ENCODE data around the gene NELL1. TPM values are rescaled to one million over a fixed set of nuclear protein-coding genes. Genes with fewer than 3 reads are reported as not detected.

Gene NELL1
- polyA plus RNA-seq, 2 donors: 0.04 to 0.08 TPM

GRCh38 chr11:20912065-20912821, 242.9 kb downstream of the NELL1 start:
- 26 to 41% methylated on average over 2 of the region's 2 CpGs for WGBS, 2 donors
- Histone ChIP-seq H3K36me3 (ENCODE audit: control insufficient read depth in 2 of 2, insufficient read depth in 2 of 2, low read length in 1 of 2) (no peaks in the 10 kb centered on the region), H3K9me3 (ENCODE audit: control insufficient read depth in 2 of 2, insufficient read depth in 1 of 2, low read depth in 1 of 2, low read length in 1 of 2) (no peaks in the 10 kb centered on the region)

GRCh38 chr11:20912922-20913512, 243.6 kb downstream of the NELL1 start:
- H3K27me3 ChIP-seq (ENCODE audit: control insufficient read depth in 1 of 2, insufficient read depth in 2 of 2, low read length in 2 of 2): no peaks in the 10 kb centered on the region
- H3K4me3 ChIP-seq (ENCODE audit: low read depth in 1 of 2, low read length in 2 of 2): no peak overlapping the region
- WGBS, 2 donors: 10 to 15% methylated on average over 4 of the region's 4 CpGs
- H3K27ac ChIP-seq (ENCODE audit: low read depth in 2 of 2, low read length in 1 of 2): no peak overlapping the region
- H3K36me3 ChIP-seq (ENCODE audit: control insufficient read depth in 2 of 2, insufficient read depth in 2 of 2, low read length in 1 of 2): no peaks in the 10 kb centered on the region
- no peaks in the 10 kb centered on the region for H3K4me1 ChIP-seq (ENCODE audit: control insufficient read depth in 2 of 2, insufficient read depth in 2 of 2, low read length in 1 of 2)
- H3K9me3 ChIP-seq (ENCODE audit: control insufficient read depth in 2 of 2, insufficient read depth in 1 of 2, low read depth in 1 of 2, low read length in 1 of 2): no peaks in the 10 kb centered on the region

More at GRCh38 chr11:20912065-20912821, 242.9 kb downstream of the NELL1 start:
- Histone ChIP-seq H3K4me1 (ENCODE audit: control insufficient read depth in 2 of 2, insufficient read depth in 2 of 2, low read length in 1 of 2) (no peaks in the 10 kb centered on the region), H3K4me3 (ENCODE audit: low read depth in 1 of 2, low read length in 2 of 2) (no peak overlapping the region), H3K27me3 (ENCODE audit: control insufficient read depth in 1 of 2, insufficient read depth in 2 of 2, low read length in 2 of 2) (no peaks in the 10 kb centered on the region), H3K27ac (ENCODE audit: low read depth in 2 of 2, low read length in 1 of 2) (no peak overlapping the region)

DNA sequence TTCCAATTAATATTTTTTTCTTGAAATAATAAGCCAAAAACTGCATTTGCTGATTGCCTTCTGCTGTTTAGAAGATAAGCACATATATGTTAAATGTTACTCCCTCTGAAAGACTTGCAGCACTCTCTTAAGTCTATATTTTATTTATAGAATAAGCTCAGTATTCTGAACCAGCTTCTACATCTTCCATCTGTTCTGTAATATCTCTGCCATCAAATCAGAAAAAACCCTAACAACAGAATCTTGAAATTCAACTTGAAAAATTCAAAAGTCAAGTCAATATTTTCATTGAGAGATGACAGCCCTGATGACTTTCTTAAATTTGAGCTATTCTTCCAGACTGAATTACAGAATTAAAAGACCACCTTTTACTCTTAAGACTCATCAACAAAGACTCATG, 247.9 kb downstream of the NELL1 start:
- Histone ChIP-seq H3K36me3 (ENCODE audit: control insufficient read depth in 2 of 2, insufficient read depth in 2 of 2, low read length in 1 of 2) (no peaks in the 10 kb centered on the region), H3K27ac (ENCODE audit: low read depth in 2 of 2, low read length in 1 of 2) (no peak overlapping the region)

DNA sequence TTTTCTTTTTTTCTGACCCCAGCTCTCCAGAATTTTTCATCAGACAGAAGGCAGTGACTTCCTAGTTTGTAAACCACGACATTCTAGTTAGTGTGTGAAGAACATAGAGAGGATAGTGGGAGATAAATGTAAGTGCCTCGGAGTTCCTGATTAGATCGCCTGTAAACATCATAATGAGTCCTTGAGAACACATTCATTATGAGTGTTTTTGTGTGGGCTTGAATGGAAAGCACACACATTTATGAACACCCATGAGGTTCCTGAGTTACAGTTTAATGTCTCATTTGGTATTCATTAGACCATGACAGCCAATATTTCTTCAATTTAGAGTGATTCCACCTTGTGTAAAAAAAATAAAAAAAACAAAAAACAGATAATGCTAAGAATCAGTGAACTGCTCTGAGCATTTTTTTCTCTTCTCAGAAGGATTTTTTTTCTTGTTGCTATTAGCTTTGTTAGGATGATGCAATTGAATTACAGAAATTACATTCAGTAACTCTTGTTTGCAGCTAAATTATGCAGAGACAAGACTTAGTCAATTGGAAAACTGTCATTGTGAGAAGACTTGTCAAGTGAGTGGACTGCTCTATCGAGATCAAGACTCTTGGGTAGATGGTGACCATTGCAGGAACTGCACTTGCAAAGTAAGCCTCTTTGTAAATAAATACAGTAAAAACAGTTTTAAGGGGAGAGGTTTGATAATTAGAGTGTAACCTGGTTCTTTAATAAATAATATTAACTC, 257.6 kb downstream of the NELL1 start:
- Histone ChIP-seq H3K4me1 (ENCODE audit: control insufficient read depth in 2 of 2, insufficient read depth in 2 of 2, low read length in 1 of 2) (no peaks in the 10 kb centered on the region), H3K9me3 (ENCODE audit: control insufficient read depth in 2 of 2, insufficient read depth in 1 of 2, low read depth in 1 of 2, low read length in 1 of 2) (no peaks in the 10 kb centered on the region), H3K4me3 (ENCODE audit: low read depth in 1 of 2, low read length in 2 of 2) (no peak overlapping the region), H3K27ac (ENCODE audit: low read depth in 2 of 2, low read length in 1 of 2) (no peak overlapping the region), H3K27me3 (ENCODE audit: control insufficient read depth in 1 of 2, insufficient read depth in 2 of 2, low read length in 2 of 2) (no peaks in the 10 kb centered on the region), H3K36me3 (ENCODE audit: control insufficient read depth in 2 of 2, insufficient read depth in 2 of 2, low read length in 1 of 2) (no peaks in the 10 kb centered on the region)
- 57 to 59% methylated on average over 4 of the region's 4 CpGs for WGBS, 2 donors

More for the DNA sequence above, 247.9 kb downstream of the NELL1 start:
- H3K9me3 ChIP-seq (ENCODE audit: control insufficient read depth in 2 of 2, insufficient read depth in 1 of 2, low read depth in 1 of 2, low read length in 1 of 2): no peaks in the 10 kb centered on the region
- no peaks in the 10 kb centered on the region for H3K27me3 ChIP-seq (ENCODE audit: control insufficient read depth in 1 of 2, insufficient read depth in 2 of 2, low read length in 2 of 2)
- H3K4me1 ChIP-seq (ENCODE audit: control insufficient read depth in 2 of 2, insufficient read depth in 2 of 2, low read length in 1 of 2): no peaks in the 10 kb centered on the region
- no peak overlapping the region for H3K4me3 ChIP-seq (ENCODE audit: low read depth in 1 of 2, low read length in 2 of 2)

GRCh38 chr11:20931029-20931428, 261.6 kb downstream of the NELL1 start:
- Histone ChIP-seq H3K4me3 (ENCODE audit: low read depth in 1 of 2, low read length in 2 of 2) (no peak overlapping the region), H3K9me3 (ENCODE audit: control insufficient read depth in 2 of 2, insufficient read depth in 1 of 2, low read depth in 1 of 2, low read length in 1 of 2) (peaks cover 0 to 3% of the 10 kb centered on the region in 2 donors), H3K27me3 (ENCODE audit: control insufficient read depth in 1 of 2, insufficient read depth in 2 of 2, low read length in 2 of 2) (no peaks in the 10 kb centered on the region), H3K36me3 (ENCODE audit: control insufficient read depth in 2 of 2, insufficient read depth in 2 of 2, low read length in 1 of 2) (no peaks in the 10 kb centered on the region), H3K27ac (ENCODE audit: low read depth in 2 of 2, low read length in 1 of 2) (no peak overlapping the region), H3K4me1 (ENCODE audit: control insufficient read depth in 2 of 2, insufficient read depth in 2 of 2, low read length in 1 of 2) (no peaks in the 10 kb centered on the region)
- 66% methylated on average over 3 of the region's 3 CpGs for WGBS, 2 donors

- Histone ChIP-seq H3K9me3 (ENCODE audit: control insufficient read depth in 2 of 2, insufficient read depth in 1 of 2, low read depth in 1 of 2, low read length in 1 of 2) (peaks cover 0 to 3% of the 10 kb centered on the region in 2 donors), H3K27ac (ENCODE audit: low read depth in 2 of 2, low read length in 1 of 2) (no peak overlapping the region), H3K4me3 (ENCODE audit: low read depth in 1 of 2, low read length in 2 of 2) (no peak overlapping the region), H3K36me3 (ENCODE audit: control insufficient read depth in 2 of 2, insufficient read depth in 2 of 2, low read length in 1 of 2) (no peaks in the 10 kb centered on the region), H3K4me1 (ENCODE audit: control insufficient read depth in 2 of 2, insufficient read depth in 2 of 2, low read length in 1 of 2) (no peaks in the 10 kb centered on the region), H3K27me3 (ENCODE audit: control insufficient read depth in 1 of 2, insufficient read depth in 2 of 2, low read length in 2 of 2) (no peaks in the 10 kb centered on the region)
- WGBS, 2 donors: 50 to 51% methylated on average over 3 of the region's 3 CpGs
These were observed 263.7 kb downstream of the NELL1 start for GRCh38 chr11:20933086-20933485.

GRCh38 chr11:20933958-20934357, 264.6 kb downstream of the NELL1 start:
- no peak overlapping the region for H3K4me3 ChIP-seq (ENCODE audit: low read depth in 1 of 2, low read length in 2 of 2)
- no peaks in the 10 kb centered on the region for H3K27me3 ChIP-seq (ENCODE audit: control insufficient read depth in 1 of 2, insufficient read depth in 2 of 2, low read length in 2 of 2)
- H3K4me1 ChIP-seq (ENCODE audit: control insufficient read depth in 2 of 2, insufficient read depth in 2 of 2, low read length in 1 of 2): no peaks in the 10 kb centered on the region
- peaks cover 0 to 3% of the 10 kb centered on the region in 2 donors for H3K9me3 ChIP-seq (ENCODE audit: control insufficient read depth in 2 of 2, insufficient read depth in 1 of 2, low read depth in 1 of 2, low read length in 1 of 2)
- H3K36me3 ChIP-seq (ENCODE audit: control insufficient read depth in 2 of 2, insufficient read depth in 2 of 2, low read length in 1 of 2): no peaks in the 10 kb centered on the region
- WGBS, 2 donors: 63 to 73% methylated on average over 3 of the region's 3 CpGs
- no peak overlapping the region for H3K27ac ChIP-seq (ENCODE audit: low read depth in 2 of 2, low read length in 1 of 2)

DNA sequence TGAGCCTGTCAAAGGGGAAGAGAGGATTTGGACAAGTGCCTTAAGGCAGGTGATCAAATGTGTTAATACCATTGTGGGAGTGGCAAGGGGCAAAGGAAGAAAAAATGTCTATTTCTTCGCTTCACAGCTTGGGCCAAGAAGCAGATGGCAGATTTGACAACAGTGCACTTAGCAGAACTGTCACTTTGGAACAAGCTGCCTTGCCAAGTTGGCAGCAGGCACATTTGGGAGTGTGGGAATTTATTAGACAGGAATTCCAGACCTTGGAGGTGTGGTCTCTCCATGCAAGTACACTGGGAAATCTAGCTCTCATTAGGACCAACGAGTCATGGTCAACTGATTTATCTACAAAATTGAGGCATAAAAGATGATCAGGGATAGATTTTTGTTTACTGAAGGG, 265.1 kb downstream of the NELL1 start:
- WGBS, 2 donors: 57 to 71% methylated on average over 2 of the region's 2 CpGs

DNA sequence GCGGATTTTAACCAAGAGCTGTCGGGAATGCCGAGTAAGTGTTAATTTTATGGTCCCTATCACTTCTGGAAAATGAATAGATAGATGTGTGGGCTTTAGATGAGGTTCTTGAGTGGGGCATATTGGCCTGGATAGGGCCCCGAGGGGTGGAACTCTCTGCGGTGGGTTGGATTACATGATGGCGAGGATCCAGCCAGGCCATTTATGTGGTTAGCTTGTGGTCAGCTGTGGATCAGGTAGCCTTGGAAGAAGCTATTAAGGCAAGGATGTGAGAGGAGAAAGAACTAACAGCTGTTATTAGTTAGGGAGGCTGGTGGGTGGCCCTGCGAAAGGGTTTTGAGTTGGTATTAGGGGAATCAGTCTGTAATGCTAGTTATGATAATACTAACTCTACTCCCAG, 268.4 kb downstream of the NELL1 start:
- Histone ChIP-seq H3K27ac (ENCODE audit: low read depth in 2 of 2, low read length in 1 of 2) (no peak overlapping the region), H3K4me3 (ENCODE audit: low read depth in 1 of 2, low read length in 2 of 2) (no peak overlapping the region), H3K36me3 (ENCODE audit: control insufficient read depth in 2 of 2, insufficient read depth in 2 of 2, low read length in 1 of 2) (no peaks in the 10 kb centered on the region), H3K27me3 (ENCODE audit: control insufficient read depth in 1 of 2, insufficient read depth in 2 of 2, low read length in 2 of 2) (no peaks in the 10 kb centered on the region), H3K9me3 (ENCODE audit: control insufficient read depth in 2 of 2, insufficient read depth in 1 of 2, low read depth in 1 of 2, low read length in 1 of 2) (no peaks in the 10 kb centered on the region), H3K4me1 (ENCODE audit: control insufficient read depth in 2 of 2, insufficient read depth in 2 of 2, low read length in 1 of 2) (no peaks in the 10 kb centered on the region)
- WGBS, 2 donors: 82 to 86% methylated on average over 7 of the region's 7 CpGs

More for the DNA sequence above, 265.1 kb downstream of the NELL1 start:
- H3K4me3 ChIP-seq (ENCODE audit: low read depth in 1 of 2, low read length in 2 of 2): no peak overlapping the region
- peaks cover 0 to 3% of the 10 kb centered on the region in 2 donors for H3K9me3 ChIP-seq (ENCODE audit: control insufficient read depth in 2 of 2, insufficient read depth in 1 of 2, low read depth in 1 of 2, low read length in 1 of 2)
- H3K27ac ChIP-seq (ENCODE audit: low read depth in 2 of 2, low read length in 1 of 2): no peak overlapping the region
- no peaks in the 10 kb centered on the region for H3K27me3 ChIP-seq (ENCODE audit: control insufficient read depth in 1 of 2, insufficient read depth in 2 of 2, low read length in 2 of 2)
- H3K36me3 ChIP-seq (ENCODE audit: control insufficient read depth in 2 of 2, insufficient read depth in 2 of 2, low read length in 1 of 2): no peaks in the 10 kb centered on the region
- H3K4me1 ChIP-seq (ENCODE audit: control insufficient read depth in 2 of 2, insufficient read depth in 2 of 2, low read length in 1 of 2): no peaks in the 10 kb centered on the region

All from esophagus (tissue), 2 donors.